T-helper 9 cell (primary cell): Measurements from ENCODE around the gene RREB1.
"Not testable (repeated sequence)": the region's sequence is repeated elsewhere in the genome, so short reads cannot be mapped to it uniquely, and the experiment has no call there.

ENCODE experiments used
- DNase-seq: peaks from one replicate; pipeline ENCODE4 v3.0.0-alpha.2; 2020

RREB1 gene

GRCh38 chr6:7145585-7145884 lies 37.8 kb downstream of the RREB1 start:
- no peak for DNase-seq

GRCh38 chr6:7145885-7146828 lies 38.4 kb downstream of the RREB1 start:
- DNase-seq = no peak

GRCh38 chr6:7147051-7147671 lies 39.4 kb downstream of the RREB1 start:
- DNase-seq = no peak

GRCh38 chr6:7148100-7148822 lies 40.5 kb downstream of the RREB1 start:
- no peak for DNase-seq

- no peak for DNase-seq
Observed at GRCh38 chr6:7150381-7151064, 42.8 kb downstream of the RREB1 start.

- no peak for DNase-seq
Observed at GRCh38 chr6:7151381-7151780, 43.6 kb downstream of the RREB1 start.

- no peak for DNase-seq
Observed at GRCh38 chr6:7152462-7152861, 44.7 kb downstream of the RREB1 start.

- no peak for DNase-seq
Observed at GRCh38 chr6:7153789-7154188, 46.0 kb downstream of the RREB1 start.

GRCh38 chr6:7154341-7155139 lies 46.8 kb downstream of the RREB1 start:
- DNase-seq = no peak

- DNase-seq = no peak
Observed at GRCh38 chr6:7155871-7156579, 48.3 kb downstream of the RREB1 start.

GRCh38 chr6:7156643-7157278 lies 49.0 kb downstream of the RREB1 start:
- DNase-seq = no peak

- not testable (repeated sequence) for DNase-seq
Observed at GRCh38 chr6:7157307-7157706, 49.5 kb downstream of the RREB1 start.

- no peak for DNase-seq
Observed at GRCh38 chr6:7157752-7158616, 50.2 kb downstream of the RREB1 start.

- no peak for DNase-seq
Observed at GRCh38 chr6:7159790-7160525, 52.2 kb downstream of the RREB1 start.

- DNase-seq = no peak
Observed at GRCh38 chr6:7161253-7161623, 53.5 kb downstream of the RREB1 start.

GRCh38 chr6:7161845-7162244 lies 54.1 kb downstream of the RREB1 start:
- no peak for DNase-seq

GRCh38 chr6:7163661-7164071 lies 55.9 kb downstream of the RREB1 start:
- DNase-seq = no peak

GRCh38 chr6:7164536-7165001 lies 56.8 kb downstream of the RREB1 start:
- DNase-seq = no peak
